H1 (cell line): ENCODE data around the gene STAM. TPM values are rescaled to one million over a fixed set of nuclear protein-coding genes. Genes with fewer than 3 reads are reported as not detected.

Experiments used
- CTCF ChIA-PET: fragments of 300-600 bp; sonication (Branson Sonifier 250); formaldehyde crosslinking; loops from one replicate; lab custom pipeline; 2021; ENCODE audit not compliant: partially characterized antibody; lab: Charles Lee
- POLR2A ChIA-PET: fragments of 300-600 bp; sonication (Branson Sonifier 250); formaldehyde crosslinking; loops from one replicate; lab custom pipeline; 2021; ENCODE audit warnings: inconsistent platforms; ENCODE audit not compliant: partially characterized antibody; lab: Charles Lee
- DNase-seq, 2 experiments: peaks; one replicate each; pipeline versions ENCODE4 v3.0.0 to v3.0.0-alpha.2; 2010 to 2022; ENCODE audit warnings: low spot score in 2 of 2, low read depth in 1 of 2, mixed read lengths in 1 of 2
- FAIRE-seq: peaks from 2 replicates; lab custom pipeline; 2011; peaks lifted over from hg19 to GRCh38; lab: Jason Lieb, UNC
- H2AFZ ChIP-seq: 2 replicates; pipeline ENCODE4 v1.8.1; 2012; ENCODE audit warnings: low read length, inconsistent platforms
- H2AK5ac ChIP-seq: 2 replicates; pipeline ENCODE4 v1.6.1; 2013; ENCODE audit warnings: low read depth, low read length
- H2BK120ac ChIP-seq: replicated peaks from 2 replicates; pipeline ENCODE3; 2013; ENCODE audit warnings: low read depth, low read length, inconsistent platforms
- H2BK12ac ChIP-seq: 2 replicates; pipeline ENCODE4 v1.6.1; 2013; ENCODE audit warnings: low read depth, low read length
- H2BK15ac ChIP-seq: 2 replicates; pipeline ENCODE4 v1.6.1; 2013; ENCODE audit warnings: low read length
- H2BK20ac ChIP-seq: 2 replicates; pipeline ENCODE4 v1.6.1; 2013; ENCODE audit warnings: low read length
- H2BK5ac ChIP-seq: 2 replicates; pipeline ENCODE4 v1.6.1; 2013; ENCODE audit warnings: low read depth, low read length
- H3K14ac ChIP-seq: 2 replicates; pipeline ENCODE4 v1.6.1; 2013; ENCODE audit warnings: inconsistent platforms; ENCODE audit not compliant: insufficient read length
- H3K18ac ChIP-seq: 2 replicates; pipeline ENCODE4 v1.6.1; 2013; ENCODE audit warnings: low read length; ENCODE audit errors: extremely low read depth
- H3K23ac ChIP-seq: 2 replicates; pipeline ENCODE4 v1.6.1; 2013; ENCODE audit warnings: inconsistent platforms; ENCODE audit not compliant: insufficient read length
- H3K23me2 ChIP-seq: 2 replicates; pipeline ENCODE4 v1.6.1; 2013; ENCODE audit warnings: low read depth, low read length
- H3K27ac ChIP-seq: 2 replicates; pipeline ENCODE4 v1.6.1; 2011; ENCODE audit warnings: low read depth, low read length, inconsistent platforms
- H3K27me3 ChIP-seq, 4 experiments: replicated peaks in 1 of 4; 1 replicate in 1 of 4; 2 replicates in 3 of 4; pipeline versions ENCODE4 v1.6.1 to v1.8.1; 2011 to 2013; ENCODE audit warnings: low read length in 3 of 4, mild to moderate bottlenecking in 3 of 4, inconsistent platforms in 2 of 4, mixed read lengths in 2 of 4, moderate library complexity in 1 of 4; ENCODE audit not compliant: control insufficient read depth in 3 of 4, insufficient read depth in 3 of 4; ENCODE audit errors: extremely low read depth in 1 of 4
- H3K36me3 ChIP-seq, 4 experiments: 2 replicates each; pipeline versions ENCODE4 v1.6.1 to v1.8.1; 2011 to 2013; ENCODE audit warnings: mild to moderate bottlenecking in 4 of 4, low read length in 3 of 4, moderate library complexity in 2 of 4, control low read depth in 1 of 4, inconsistent platforms in 1 of 4; ENCODE audit not compliant: insufficient read depth in 4 of 4, control insufficient read depth in 2 of 4
- H3K4ac ChIP-seq: replicated peaks from 2 replicates; pipeline ENCODE3; 2013; ENCODE audit warnings: low read length, low read depth, mixed read lengths, inconsistent platforms; ENCODE audit not compliant: insufficient read length
- H3K4me1 ChIP-seq, 4 experiments: replicated peaks in 1 of 4; 1 replicate in 1 of 4; 2 replicates in 3 of 4; pipeline versions ENCODE4 v1.6.1 to v1.8.1; 2011 to 2013; ENCODE audit warnings: low read length in 3 of 4, inconsistent platforms in 2 of 4, mixed read lengths in 1 of 4; ENCODE audit not compliant: insufficient read depth in 4 of 4, control insufficient read depth in 3 of 4
- H3K4me2 ChIP-seq, 2 experiments: 2 replicates each; pipeline versions ENCODE4 v1.6.1 to v1.8.1; 2011 to 2013; ENCODE audit warnings: low read depth in 2 of 2, low read length in 2 of 2, control low read depth in 1 of 2, inconsistent platforms in 1 of 2, mild to moderate bottlenecking in 1 of 2; ENCODE audit not compliant: insufficient read depth in 1 of 2
- H3K4me3 ChIP-seq, 4 experiments: fragments of 200-600, 300-600 bp in 1 of 4; sonication (generic), shearing (Covaris generic), sonication (Bioruptor Twin) in 1 of 4; 2 replicates each; pipeline versions ENCODE4 v1.5.1 to v1.8.1; 2011 to 2016; ENCODE audit warnings: low read length in 4 of 4, low read depth in 3 of 4, control low read depth in 2 of 4, inconsistent platforms in 2 of 4, mild to moderate bottlenecking in 2 of 4, mixed read lengths in 1 of 4, moderate library complexity in 1 of 4; ENCODE audit not compliant: insufficient read depth in 2 of 4; ENCODE audit errors: extremely low read depth in 1 of 4
- H3K56ac ChIP-seq: replicated peaks from 2 replicates; pipeline ENCODE3; 2013; ENCODE audit warnings: low read depth, mild to moderate bottlenecking, mixed read lengths, low read length, inconsistent platforms; ENCODE audit not compliant: insufficient read length
- H3K79me1 ChIP-seq: 2 replicates; pipeline ENCODE4 v1.6.1; 2013; ENCODE audit warnings: low read depth, low read length, control low read depth
- H3K79me2 ChIP-seq, 2 experiments: 2 replicates each; pipeline versions ENCODE4 v1.6.1 to v1.8.1; 2012 to 2013; ENCODE audit warnings: low read length in 2 of 2, mild to moderate bottlenecking in 2 of 2, inconsistent platforms in 1 of 2; ENCODE audit not compliant: insufficient read depth in 2 of 2, control insufficient read depth in 1 of 2
- H3K9ac ChIP-seq, 4 experiments: replicated peaks in 1 of 4; 1 replicate in 1 of 4; 2 replicates in 3 of 4; pipeline versions ENCODE4 v1.6.1 to v1.8.1; 2011 to 2013; ENCODE audit warnings: low read depth in 3 of 4, low read length in 3 of 4, control low read depth in 2 of 4, mild to moderate bottlenecking in 2 of 4, moderate library complexity in 2 of 4, inconsistent platforms in 1 of 4; ENCODE audit errors: extremely low read depth in 1 of 4
- H3K9me3 ChIP-seq, 2 experiments: 2 replicates each; pipeline versions ENCODE4 v1.6.1 to v1.8.1; 2012 to 2013; ENCODE audit warnings: mild to moderate bottlenecking in 2 of 2, moderate library complexity in 2 of 2, control low read depth in 1 of 2, inconsistent platforms in 1 of 2, low read depth in 1 of 2, low read length in 1 of 2, mixed read lengths in 1 of 2; ENCODE audit not compliant: insufficient read depth in 2 of 2
- H4K20me1 ChIP-seq, 2 experiments: replicated peaks in 1 of 2; 2 replicates each; pipeline versions ENCODE3 to v1.8.1; 2011 to 2013; ENCODE audit warnings: inconsistent platforms in 2 of 2, low read length in 2 of 2, mild to moderate bottlenecking in 1 of 2; ENCODE audit not compliant: insufficient read depth in 2 of 2, control insufficient read depth in 1 of 2
- H4K5ac ChIP-seq: 2 replicates; pipeline ENCODE4 v1.6.1; 2013; ENCODE audit warnings: low read length, low read depth, mixed read lengths, inconsistent platforms; ENCODE audit not compliant: insufficient read length
- H4K8ac ChIP-seq: 2 replicates; pipeline ENCODE4 v1.8.0; 2013; ENCODE audit warnings: mild to moderate bottlenecking, moderate library complexity, low read length, inconsistent platforms; ENCODE audit not compliant: insufficient read depth; ENCODE audit errors: extremely low read depth
- H4K91ac ChIP-seq: replicated peaks from 2 replicates; pipeline ENCODE3; 2013; ENCODE audit warnings: low read length, mixed read lengths, inconsistent platforms; ENCODE audit not compliant: insufficient read length
- CTBP2 ChIP-seq: IDR thresholded peaks from 2 replicates; pipeline ENCODE4 v1.7.0; 2011; ENCODE audit warnings: borderline replicate concordance, mild to moderate bottlenecking, moderate library complexity, mixed read lengths, low read length; ENCODE audit not compliant: insufficient read depth, insufficient read length
- NRF1 ChIP-seq: IDR thresholded peaks from 2 replicates; pipeline ENCODE4 v1.6.1; 2011; ENCODE audit warnings: mild to moderate bottlenecking, low read depth, low read length, improper control_type of control experiment
- POLR2AphosphoS5 ChIP-seq: IDR thresholded peaks from 2 replicates; pipeline ENCODE4 v1.6.1; 2011; ENCODE audit warnings: low read depth, low read length
- SP1 ChIP-seq: IDR thresholded peaks from 2 replicates; pipeline ENCODE4 v1.6.1; 2011; ENCODE audit warnings: low read depth, low read length
- SP4 ChIP-seq: IDR thresholded peaks from 2 replicates; pipeline ENCODE4 v1.6.1; 2012; ENCODE audit warnings: low read length, inconsistent platforms
- TAF1 ChIP-seq: IDR thresholded peaks from 2 replicates; pipeline ENCODE4 v1.6.1; 2011; ENCODE audit warnings: mild to moderate bottlenecking, low read depth, low read length
- polyA plus RNA-seq, 7 experiments: library from polyadenylated mRNA; depleted of rRNA in 3 of 7; stranded (reverse) in 5 of 7; unstranded in 2 of 7; fragments of >200 nt in 5 of 7; fragments of 200-250 nt in 2 of 7; gene quantifications; 1 replicate in 5 of 7; 2 replicates in 1 of 7; 4 replicates in 1 of 7; pipeline versions ENCODE4 v1.2.1 to v1.2.3, GENCODE V29; 2011 to 2013; ENCODE audit warnings: missing spikeins in 2 of 7, mixed read lengths in 2 of 7
- total RNA-seq: library from RNA; stranded (reverse); fragmentation: NEBNext Ultra II Directional; extraction: Animal tissue kit (Norgen Biotek cat#: 25700); gene quantifications from 2 replicates; pipeline ENCODE4 v1.2.1, GENCODE V29; 2021
- TF ChIP-seq, protein P1 (sequence below): IDR thresholded peaks from 2 replicates; pipeline ENCODE4 v1.6.1; 2012; ENCODE audit warnings: inconsistent platforms
- TF ChIP-seq, protein P2 (sequence below), 3 experiments: IDR thresholded peaks; 1 replicate in 2 of 3; 2 replicates in 1 of 3; pipeline versions ENCODE4 v1.5.1 to v1.6.1; 2011; ENCODE audit warnings: low read length in 3 of 3, mild to moderate bottlenecking in 3 of 3, inconsistent platforms in 2 of 3, low read depth in 1 of 3, moderate library complexity in 1 of 3; ENCODE audit not compliant: insufficient read depth in 1 of 3; ENCODE audit errors: control extremely low read depth in 1 of 3

Gene STAM
- total and polyA plus RNA-seq, 2 of the 8 experiments (the other 6 are each of a cell fraction or from before 2014, with no cell fraction given) = 22.0 to 27.8 TPM

DNA sequence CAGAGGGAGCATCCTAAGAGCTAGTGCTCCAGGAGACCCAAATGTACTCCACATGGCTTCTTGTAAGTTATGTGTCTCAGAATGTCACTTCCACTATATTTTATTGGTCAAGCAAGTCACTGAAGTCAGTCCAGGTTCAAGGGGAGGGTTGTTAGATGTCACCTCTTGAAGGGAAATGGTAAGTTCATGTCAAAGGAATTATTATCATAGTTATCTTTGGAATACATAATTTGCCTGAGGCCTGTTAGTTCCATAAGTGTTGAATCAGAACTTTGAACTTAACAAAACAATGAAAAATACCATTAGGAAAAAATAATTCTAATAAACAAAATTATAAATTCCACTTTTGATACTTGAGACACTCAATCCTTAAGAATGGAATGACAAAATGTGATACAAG, 30.6 kb downstream of the STAM start:
- no peaks in the 10 kb centered on the region for H3K9me3 ChIP-seq
- H4K91ac ChIP-seq = peak overlapping the region; percentile 32
- ChIA-PET POLR2A (interaction anchor here (3.8 to 4.5 kb wide), 2 partner anchors 30 to 58 kb away, joined by 19 to 29 read pairs; partner anchors contain the start of genes HACD1 and STAM), CTCF (interaction anchor here (1.0 kb wide), 1 partner anchor 12 kb away, joined by 4 read pairs; no protein-coding TSS in a partner anchor)
- H3K79me2 ChIP-seq = peaks cover 0 to 88% of the 10 kb centered on the region in 2 experiments; a peak in 3 of 4 replicates
- no peak overlapping the region for H4K5ac ChIP-seq
- no peak overlapping the region for H3K23ac ChIP-seq
- H3K4me2 ChIP-seq = peak overlapping the region in 1 of 2 experiments; percentile 54; a peak in 2 of 4 replicates
- H3K18ac ChIP-seq = no peak overlapping the region
- FAIRE-seq (no peak), DNase-seq (no peak)
- H2AFZ ChIP-seq = no peak overlapping the region
- H2BK12ac ChIP-seq = 0 out of 2 replicates have a peak overlapping the region, but pooled peaks have one; percentile 20
- H2BK20ac ChIP-seq = 0 out of 2 replicates have a peak overlapping the region, but pooled peaks have one; percentile 2
- peaks cover 0 to 31% (median 15%) of the 10 kb centered on the region in 4 experiments; a peak in 6 of 7 replicates for H3K4me1 ChIP-seq
- H3K14ac ChIP-seq = no peak overlapping the region
- peak overlapping the region; percentile 58 for H3K4ac ChIP-seq
- no peak overlapping the region for H2BK5ac ChIP-seq
- no peak overlapping the region for H3K4me3 ChIP-seq
- H3K23me2 ChIP-seq = no peaks in the 10 kb centered on the region
- no peaks in the 10 kb centered on the region for H4K20me1 ChIP-seq
- H3K36me3 ChIP-seq = no peaks in the 10 kb centered on the region
- H3K79me1 ChIP-seq = 0 out of 2 replicates have a peak, but pooled peaks cover 2% of the 10 kb centered on the region
- H2BK120ac ChIP-seq = peak overlapping the region; percentile 16
- no peak overlapping the region for H3K9ac ChIP-seq
- H2BK15ac ChIP-seq = no peak overlapping the region
- TF ChIP-seq POLR2AphosphoS5 = no peak
- TF ChIP-seq, protein P1, sequence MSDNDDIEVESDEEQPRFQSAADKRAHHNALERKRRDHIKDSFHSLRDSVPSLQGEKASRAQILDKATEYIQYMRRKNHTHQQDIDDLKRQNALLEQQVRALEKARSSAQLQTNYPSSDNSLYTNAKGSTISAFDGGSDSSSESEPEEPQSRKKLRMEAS = no peak
- no peak for TF ChIP-seq TAF1
- TF ChIP-seq SP1 = no peak
- TF ChIP-seq SP4 = no peak
- TF ChIP-seq, protein P2, sequence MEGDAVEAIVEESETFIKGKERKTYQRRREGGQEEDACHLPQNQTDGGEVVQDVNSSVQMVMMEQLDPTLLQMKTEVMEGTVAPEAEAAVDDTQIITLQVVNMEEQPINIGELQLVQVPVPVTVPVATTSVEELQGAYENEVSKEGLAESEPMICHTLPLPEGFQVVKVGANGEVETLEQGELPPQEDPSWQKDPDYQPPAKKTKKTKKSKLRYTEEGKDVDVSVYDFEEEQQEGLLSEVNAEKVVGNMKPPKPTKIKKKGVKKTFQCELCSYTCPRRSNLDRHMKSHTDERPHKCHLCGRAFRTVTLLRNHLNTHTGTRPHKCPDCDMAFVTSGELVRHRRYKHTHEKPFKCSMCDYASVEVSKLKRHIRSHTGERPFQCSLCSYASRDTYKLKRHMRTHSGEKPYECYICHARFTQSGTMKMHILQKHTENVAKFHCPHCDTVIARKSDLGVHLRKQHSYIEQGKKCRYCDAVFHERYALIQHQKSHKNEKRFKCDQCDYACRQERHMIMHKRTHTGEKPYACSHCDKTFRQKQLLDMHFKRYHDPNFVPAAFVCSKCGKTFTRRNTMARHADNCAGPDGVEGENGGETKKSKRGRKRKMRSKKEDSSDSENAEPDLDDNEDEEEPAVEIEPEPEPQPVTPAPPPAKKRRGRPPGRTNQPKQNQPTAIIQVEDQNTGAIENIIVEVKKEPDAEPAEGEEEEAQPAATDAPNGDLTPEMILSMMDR (IDR thresholded peaks at IDR 0.05; ENCODE audit: control extremely low read depth in 1 of 3, insufficient read depth in 1 of 3, low read depth in 1 of 3, low read length in 3 of 3) = no peak
- TF ChIP-seq CTBP2 = no peak
- no peak for TF ChIP-seq NRF1
- peak overlapping the region; percentile 20; the same call in 1 of the 2 replicates for H3K27ac ChIP-seq
- H3K56ac ChIP-seq = no peak overlapping the region
- H4K8ac ChIP-seq = no peak overlapping the region
- no peaks in the 10 kb centered on the region for H3K27me3 ChIP-seq
- H2AK5ac ChIP-seq = peak overlapping the region; percentile 59; the same call in 1 of the 2 replicates
